Activated T-helper 1 cell treated with Interleukin-2 at 50 U/mL for 16 hours (primary cell): ENCODE data around the gene TMPRSS6.
A peak's percentile ranks its signal among the peaks of the same experiment; 100 is the strongest.

ENCODE experiments used
- DNase-seq: peaks from one replicate; pipeline ENCODE4 v3.0.0-alpha.2; 2020; ENCODE audit warnings: low read depth

Gene TMPRSS6

DNA sequence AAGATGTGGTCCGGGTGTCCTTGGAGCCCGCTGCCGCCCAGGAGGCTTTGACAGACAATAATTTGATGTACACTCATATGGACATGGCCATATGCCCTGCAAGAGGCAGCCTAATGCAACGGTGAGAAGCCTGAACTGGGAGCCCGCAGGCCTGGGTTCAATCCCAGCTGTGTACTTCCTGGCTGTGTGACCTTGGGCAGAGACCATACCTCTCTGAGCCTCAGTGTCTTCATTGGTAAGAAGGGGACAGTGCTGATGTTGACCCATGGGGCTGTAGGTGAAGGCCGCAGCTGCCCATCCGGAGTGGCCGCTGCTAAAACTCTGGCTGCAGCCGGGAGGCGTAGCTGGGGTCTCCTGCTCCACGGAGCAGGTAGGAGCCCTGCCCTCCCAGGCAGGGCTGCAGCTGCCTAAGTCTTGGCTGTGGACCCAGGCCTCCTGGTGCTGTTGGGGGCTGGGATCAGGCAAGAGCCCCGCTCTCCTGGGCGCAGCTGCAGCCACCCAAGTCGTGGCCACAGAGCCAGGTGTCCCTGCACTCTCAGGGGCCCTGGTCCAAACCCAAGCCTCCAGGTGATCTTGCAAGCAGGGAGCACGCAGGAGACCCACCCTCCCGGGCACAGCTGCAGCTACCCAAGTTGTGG is 31.3 kb upstream of the TMPRSS6 start:
- DNase-seq, result no peak

- DNase-seq, result no peak
Measured at GRCh38 chr22:37139762-37140161, 30.2 kb upstream of the TMPRSS6 start.

DNA sequence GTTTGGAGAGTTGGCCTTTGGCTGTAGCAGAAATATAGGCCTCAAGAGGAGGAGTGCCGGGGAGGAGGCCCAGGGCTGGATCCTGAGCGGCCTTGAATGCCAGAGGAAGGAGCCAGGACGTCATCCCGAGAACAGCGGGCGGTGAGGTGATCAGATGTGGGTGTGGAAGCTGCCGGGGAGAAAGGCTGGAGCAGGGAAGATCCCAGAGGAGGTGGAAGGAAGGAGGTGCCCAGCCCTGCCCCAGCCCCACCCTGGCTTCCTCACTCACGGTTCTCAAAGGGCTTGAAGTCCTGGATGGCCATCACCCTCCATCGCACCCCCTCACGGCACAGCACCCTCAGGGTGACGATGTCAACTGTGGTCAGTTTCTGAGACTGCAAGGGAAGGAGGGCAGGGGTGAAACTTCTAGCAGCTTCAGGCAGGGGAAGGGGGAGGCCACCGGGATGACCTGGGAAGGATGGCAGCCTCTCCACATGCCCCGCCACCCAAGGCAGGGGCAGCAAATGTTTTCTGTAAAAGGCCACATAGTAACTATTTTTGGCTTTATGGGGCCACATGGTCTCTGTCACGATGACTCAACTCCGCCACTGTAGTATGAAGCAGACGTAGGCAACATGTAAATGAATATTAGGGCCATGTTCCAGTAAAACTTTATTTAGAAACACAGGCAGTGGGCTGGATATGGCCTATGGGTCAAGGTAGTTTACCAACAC is 29.5 kb upstream of the TMPRSS6 start:
- no peak for DNase-seq

GRCh38 chr22:37137903-37138665 is 28.6 kb upstream of the TMPRSS6 start:
- DNase-seq, result no peak

GRCh38 chr22:37137131-37137530 is 27.6 kb upstream of the TMPRSS6 start:
- DNase-seq, result no peak

DNA sequence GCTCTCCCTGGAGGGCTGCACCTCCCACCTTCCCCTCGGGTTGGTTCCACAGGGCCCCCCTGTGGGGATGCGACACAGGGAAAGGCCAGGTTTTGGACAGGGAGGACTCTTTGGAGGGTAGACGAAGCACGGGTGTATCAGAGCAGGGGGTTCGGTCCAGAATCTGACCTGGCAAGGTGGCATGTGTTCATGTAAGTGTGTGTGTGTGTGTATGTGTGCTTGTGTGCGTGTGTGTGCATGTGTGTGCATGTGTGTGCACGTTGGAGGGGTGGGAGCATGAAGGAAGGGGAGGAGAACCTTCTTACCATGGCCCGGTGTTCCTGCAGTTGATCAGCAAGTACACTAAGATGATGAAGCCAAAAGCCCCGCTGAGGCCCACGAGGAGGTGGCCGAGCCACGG is 25.5 kb upstream of the TMPRSS6 start:
- DNase-seq, result no peak

DNA sequence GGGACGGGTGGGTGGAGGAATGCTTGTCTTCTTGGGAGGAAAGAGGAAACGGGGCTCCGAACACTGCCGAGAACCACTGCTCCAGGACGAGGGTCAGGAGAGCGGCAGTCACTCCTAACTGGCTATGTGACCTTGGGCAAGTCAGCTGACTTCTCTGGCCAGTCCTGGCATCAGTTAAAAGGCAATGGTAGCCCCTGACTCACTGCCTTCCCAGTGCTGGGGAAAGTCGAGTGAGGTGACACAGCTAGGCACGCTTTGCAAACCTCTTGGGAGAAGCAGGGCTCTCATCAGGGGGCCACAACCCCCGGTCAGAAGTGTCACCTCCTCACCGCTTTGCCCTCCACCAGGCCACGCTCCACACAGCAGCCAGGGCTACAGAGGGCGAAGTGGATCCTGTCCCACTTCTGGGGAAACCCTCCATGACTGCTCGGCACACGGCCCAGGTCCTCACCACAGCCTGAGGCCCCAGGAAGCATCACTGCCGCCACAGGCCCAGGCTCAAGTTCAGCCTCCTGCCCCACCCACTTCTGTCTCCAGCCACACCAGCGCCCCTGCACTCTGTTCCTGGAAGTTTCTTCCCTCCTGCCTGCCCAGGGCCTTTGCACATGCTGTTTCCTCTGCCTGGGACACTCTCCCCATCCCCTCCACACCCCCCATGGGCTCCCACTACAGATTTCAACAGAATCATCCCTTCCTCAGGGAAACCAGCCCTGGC is 23.9 kb upstream of the TMPRSS6 start:
- no peak for DNase-seq

DNA sequence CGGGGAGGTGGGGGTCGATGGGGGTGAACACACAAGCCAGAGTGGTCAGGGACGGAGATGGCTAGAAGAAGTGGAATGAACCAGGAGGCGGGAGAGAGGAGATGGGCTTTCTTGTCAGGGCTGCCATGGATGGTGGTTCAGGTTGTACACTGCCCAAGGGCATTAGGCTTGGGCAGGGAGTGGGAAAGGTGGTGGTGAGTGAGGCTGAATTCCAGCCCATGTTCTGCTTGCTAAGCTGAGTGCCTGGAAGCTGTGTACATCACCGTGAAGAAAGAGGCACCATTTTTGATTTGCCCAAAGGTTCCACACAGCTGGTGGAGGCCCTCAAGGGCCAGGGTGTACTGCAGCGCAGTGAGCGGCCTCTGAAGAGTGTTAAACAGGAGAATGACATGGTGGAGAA is 23.3 kb upstream of the TMPRSS6 start:
- DNase-seq, result no peak

DNA sequence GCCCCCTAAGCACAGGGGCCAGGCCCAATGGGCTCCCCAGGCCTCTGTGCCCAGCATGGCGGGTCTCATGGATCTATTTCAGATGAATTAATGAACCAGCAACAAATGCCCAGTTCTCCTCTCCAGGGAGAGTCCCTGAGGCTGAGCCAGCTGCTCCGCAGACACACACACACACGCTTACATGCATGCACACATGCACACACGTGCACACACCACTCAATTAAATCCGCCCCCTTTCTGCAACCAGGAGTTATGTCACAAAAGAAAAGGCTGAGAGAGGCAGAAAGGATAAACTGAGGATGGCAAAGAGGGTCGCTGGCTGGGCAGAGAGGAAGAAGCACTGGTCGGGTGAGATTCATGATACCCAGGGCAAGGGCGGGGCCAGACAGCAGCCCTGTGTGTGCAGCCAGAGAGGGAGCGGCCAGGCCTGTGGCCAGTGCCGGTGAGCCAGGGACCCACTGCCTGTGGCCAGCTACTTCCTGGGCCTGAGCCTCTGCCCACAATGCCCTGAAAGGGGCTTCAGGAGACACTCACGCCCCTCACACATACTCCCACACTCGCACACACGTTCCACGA is 20.4 kb upstream of the TMPRSS6 start:
- DNase-seq, result no peak

- DNase-seq, result no peak
Measured at GRCh38 chr22:37128555-37129281, 19.2 kb upstream of the TMPRSS6 start.

GRCh38 chr22:37127350-37127878 is 17.9 kb upstream of the TMPRSS6 start:
- no peak for DNase-seq

DNA sequence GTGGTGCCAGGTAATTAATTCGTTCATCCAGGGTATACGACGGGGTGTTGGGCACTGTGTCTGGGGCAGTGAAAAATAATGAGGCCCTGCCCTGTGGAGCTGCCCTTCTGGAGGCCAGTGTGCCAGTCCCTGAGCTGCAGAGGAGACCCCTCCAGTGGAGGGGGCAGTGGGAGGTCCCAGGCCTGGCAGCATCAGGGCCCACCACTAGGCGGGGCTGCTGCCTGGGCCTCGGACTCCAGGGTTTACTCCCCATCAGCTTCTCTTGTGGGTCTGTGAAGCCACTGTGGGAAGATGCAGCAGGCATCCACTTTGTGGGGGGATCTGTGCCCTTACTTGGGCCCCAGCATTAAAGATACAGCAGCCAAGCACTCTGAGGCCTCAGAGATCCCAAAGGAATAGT is 17.4 kb upstream of the TMPRSS6 start:
- DNase-seq, result no peak

DNA sequence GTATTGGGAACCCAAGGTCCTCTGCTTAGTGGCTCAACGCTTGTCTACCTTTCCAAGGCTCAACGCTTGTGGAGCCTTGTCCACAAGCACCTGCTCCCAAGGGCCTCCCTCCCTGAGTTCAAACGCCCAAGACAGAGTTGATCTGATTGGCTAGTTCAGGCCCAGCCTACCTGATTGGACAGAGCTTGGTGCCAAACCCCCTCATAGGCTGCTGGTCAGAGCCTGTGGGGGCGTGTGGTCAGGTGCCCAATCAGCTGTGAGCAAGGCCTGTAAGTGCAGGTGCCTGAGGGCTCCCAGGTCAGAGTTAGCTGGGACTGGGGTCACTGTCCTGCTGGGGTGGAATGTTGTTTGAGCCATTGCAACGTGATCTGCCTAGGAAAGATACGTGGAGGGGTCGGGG is 16.9 kb upstream of the TMPRSS6 start:
- DNase-seq, result no peak

DNA sequence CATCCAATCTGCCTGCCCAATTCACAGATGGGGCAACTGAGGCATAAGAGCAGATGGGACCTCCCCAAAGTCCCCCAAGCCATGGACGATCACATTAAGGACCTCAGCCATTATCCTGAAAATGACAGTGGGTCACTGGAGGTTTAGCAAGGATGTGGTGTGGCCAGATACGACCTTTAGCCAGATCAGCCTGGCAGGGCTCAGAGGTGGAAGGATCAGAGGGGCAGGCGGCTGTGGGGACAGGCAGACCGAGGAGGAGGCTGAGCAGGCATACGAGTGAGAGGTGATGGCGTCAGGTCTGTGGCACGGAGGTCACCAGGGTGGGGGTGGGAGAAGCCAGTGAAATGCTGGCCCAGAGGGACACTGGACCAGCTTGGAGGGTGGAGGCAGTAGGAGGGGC is 14.1 kb upstream of the TMPRSS6 start:
- no peak for DNase-seq

GRCh38 chr22:37122598-37123180 is 13.2 kb upstream of the TMPRSS6 start:
- no peak for DNase-seq

DNA sequence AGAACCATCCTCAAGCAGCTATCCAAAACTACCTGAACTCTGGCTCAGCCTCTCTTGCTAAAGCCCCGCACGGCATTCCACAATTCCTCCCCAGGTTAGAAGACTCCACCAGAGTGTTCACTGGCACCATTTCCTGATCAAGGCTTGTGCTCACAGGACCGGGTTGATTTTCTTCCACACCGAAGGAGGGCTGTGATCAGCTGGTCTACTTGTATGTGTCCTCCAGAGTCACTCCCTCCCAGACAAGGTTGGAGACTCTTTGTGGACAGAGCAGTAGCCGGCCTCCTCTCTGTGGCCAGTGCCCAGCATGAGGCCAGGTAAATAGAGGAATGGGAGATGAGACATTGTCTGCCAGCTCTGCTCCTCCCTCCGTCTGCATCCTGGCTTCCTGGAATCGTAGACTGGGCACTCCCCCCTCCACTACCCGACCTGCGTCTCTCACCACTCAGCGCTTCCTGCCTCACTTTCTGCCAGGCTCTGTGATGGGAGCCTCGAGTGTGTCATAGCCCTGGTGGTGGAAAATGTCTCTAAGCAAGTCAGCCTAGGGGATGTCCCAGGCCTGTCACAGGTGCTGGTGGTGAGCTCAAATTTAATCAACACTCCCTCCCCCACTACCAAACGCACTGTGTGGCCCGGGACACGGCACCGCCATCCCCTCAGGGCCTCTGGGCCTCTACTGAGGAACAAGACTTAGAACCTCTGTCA is 12.5 kb upstream of the TMPRSS6 start:
- peak; percentile 86 for DNase-seq

- DNase-seq, result no peak
Measured at GRCh38 chr22:37120569-37121340, 11.2 kb upstream of the TMPRSS6 start.

- DNase-seq, result no peak
Measured at GRCh38 chr22:37119872-37120271, 10.4 kb upstream of the TMPRSS6 start.

DNA sequence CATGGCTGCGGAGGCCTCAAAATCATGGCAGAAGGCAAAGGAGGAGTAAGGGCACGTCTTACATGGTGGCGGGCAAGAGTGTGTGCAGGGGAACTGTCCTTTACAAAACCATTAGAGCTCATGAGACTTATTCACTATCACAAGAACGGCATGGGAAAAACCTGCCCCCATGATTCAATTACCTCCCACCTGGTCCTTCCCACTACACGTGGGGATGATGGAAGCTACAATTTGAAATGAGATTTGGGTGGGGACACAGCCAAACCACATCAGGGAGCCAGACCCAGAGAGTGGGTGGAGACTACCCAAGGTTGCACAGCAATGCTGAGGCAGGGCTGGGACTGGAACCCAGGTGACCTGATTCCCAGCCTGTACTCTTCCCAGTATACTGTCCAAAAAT is 8.6 kb upstream of the TMPRSS6 start:
- no peak for DNase-seq
